Naive thymus-derived CD4-positive, alpha-beta T cell (primary cell): Measurements from ENCODE around the gene SLC12A4. TPM values are rescaled to one million over a fixed set of nuclear protein-coding genes. Genes with fewer than 3 reads are reported as not detected.
"Not testable (repeated sequence)": the region's sequence is repeated elsewhere in the genome, so short reads cannot be mapped to it uniquely, and the experiment has no call there.

Experiments
- ATAC-seq: fragments of 150-1000 bp; cut with Tn5 transposase; 2 replicates; pipeline ENCODE4 v1.10.0; 2021; ENCODE audit warnings: mild to moderate bottlenecking, moderate library complexity
- CTCF ChIA-PET: fragments of 350-600 bp; sonication (Branson Sonifier 250); formaldehyde crosslinking; loops from one replicate; lab custom pipeline; 2021; ENCODE audit warnings: antibody characterized with exemption; lab: Charles Lee
- POLR2A ChIA-PET: fragments of 350-600 bp; sonication (Branson Sonifier 250); formaldehyde crosslinking; loops from one replicate; lab custom pipeline; 2021; ENCODE audit warnings: antibody characterized with exemption, inconsistent platforms; lab: Charles Lee
- DNase-seq, 9 donors: peaks; one replicate each; pipeline versions ENCODE4 v3.0.0 to v3.0.0-alpha.2; 2020 to 2022; ENCODE audit warnings: mixed read lengths in 1 of 9
- H3K27ac ChIP-seq: one replicate; pipeline ENCODE4 v1.7.0; 2013; ENCODE audit warnings: mild to moderate bottlenecking, low read depth, low read length, moderate library complexity
- H3K27me3 ChIP-seq, 2 donors: one replicate each; pipeline ENCODE4 v1.7.0; 2013; ENCODE audit warnings: low read length in 2 of 2, mild to moderate bottlenecking in 2 of 2, moderate library complexity in 2 of 2; ENCODE audit not compliant: control insufficient read depth in 2 of 2, insufficient read depth in 2 of 2
- H3K36me3 ChIP-seq, 3 experiments: 1 replicate in 2 of 3; 2 replicates in 1 of 3; pipeline ENCODE4 v1.7.0; 2013; ENCODE audit warnings: low read length in 3 of 3, mild to moderate bottlenecking in 3 of 3, moderate library complexity in 1 of 3; ENCODE audit not compliant: insufficient read depth in 3 of 3, control insufficient read depth in 2 of 3
- H3K4me1 ChIP-seq, 2 donors: one replicate each; pipeline ENCODE4 v1.7.0; 2013; ENCODE audit warnings: low read length in 2 of 2, mild to moderate bottlenecking in 2 of 2, moderate library complexity in 1 of 2; ENCODE audit not compliant: control insufficient read depth in 2 of 2, insufficient read depth in 2 of 2
- H3K4me3 ChIP-seq: 2 replicates; pipeline ENCODE4 v1.7.0; 2013; ENCODE audit warnings: mild to moderate bottlenecking, low read length
- H3K9me3 ChIP-seq, 3 experiments: 1 replicate in 2 of 3; 2 replicates in 1 of 3; pipeline ENCODE4 v1.7.0; 2013; ENCODE audit warnings: low read length in 3 of 3; ENCODE audit not compliant: control insufficient read depth in 2 of 3
- H3K27ac Mint-ChIP-seq, 9 donors: one replicate each; pipeline ENCODE4 v1.8.0; 2020 to 2022; ENCODE audit warnings: mixed read lengths in 9 of 9, mild to moderate bottlenecking in 8 of 9, moderate library complexity in 5 of 9, inconsistent platforms in 2 of 9
- H3K27me3 Mint-ChIP-seq, 5 donors: one replicate each; pipeline ENCODE4 v1.8.0; 2021 to 2022; ENCODE audit warnings: mixed read lengths in 5 of 5, mild to moderate bottlenecking in 1 of 5
- H3K36me3 Mint-ChIP-seq, 5 donors: one replicate each; pipeline ENCODE4 v1.8.0; 2020 to 2022; ENCODE audit warnings: mixed read lengths in 5 of 5, mild to moderate bottlenecking in 3 of 5, inconsistent platforms in 1 of 5
- H3K4me1 Mint-ChIP-seq, 7 donors: one replicate each; pipeline ENCODE4 v1.8.0; 2020 to 2022; ENCODE audit warnings: mixed read lengths in 7 of 7, mild to moderate bottlenecking in 3 of 7, inconsistent platforms in 1 of 7
- H3K4me3 Mint-ChIP-seq, 10 donors: one replicate each; pipeline ENCODE4 v1.8.0; 2020 to 2022; ENCODE audit warnings: mild to moderate bottlenecking in 10 of 10, mixed read lengths in 10 of 10, moderate library complexity in 6 of 10, inconsistent platforms in 2 of 10
- H3K9me3 Mint-ChIP-seq, 11 donors: one replicate each; pipeline ENCODE4 v1.8.0; 2020 to 2022; ENCODE audit warnings: mixed read lengths in 11 of 11, mild to moderate bottlenecking in 4 of 11, inconsistent platforms in 1 of 11, moderate library complexity in 1 of 11
- intact Hi-C, 2 donors: fragments of 100-400 bp; cut with micrococcal nuclease; formaldehyde crosslinking; loops; one replicate each; pipeline ENCODE4 v1.15.1; 2023
- polyA plus RNA-seq, 2 donors: library from polyadenylated mRNA; unstranded; fragments of 300-500 nt; fragmentation: Illumina TruSeq; gene quantifications; one replicate each; pipeline ENCODE4 v1.2.3, GENCODE V29; 2021
- total RNA-seq, 6 experiments: library from RNA in 5 of 6; stranded (reverse) in 5 of 6; gene quantifications; 1 replicate in 5 of 6; 2 replicates in 1 of 6; pipeline ENCODE4 v1.2.3 and lab custom pipeline; 2021 to 2026

SLC12A4 gene
- total and polyA plus RNA-seq, 7 experiments from 2014 or later, result 3.8 to 44.4 (median 28.1) TPM

DNA sequence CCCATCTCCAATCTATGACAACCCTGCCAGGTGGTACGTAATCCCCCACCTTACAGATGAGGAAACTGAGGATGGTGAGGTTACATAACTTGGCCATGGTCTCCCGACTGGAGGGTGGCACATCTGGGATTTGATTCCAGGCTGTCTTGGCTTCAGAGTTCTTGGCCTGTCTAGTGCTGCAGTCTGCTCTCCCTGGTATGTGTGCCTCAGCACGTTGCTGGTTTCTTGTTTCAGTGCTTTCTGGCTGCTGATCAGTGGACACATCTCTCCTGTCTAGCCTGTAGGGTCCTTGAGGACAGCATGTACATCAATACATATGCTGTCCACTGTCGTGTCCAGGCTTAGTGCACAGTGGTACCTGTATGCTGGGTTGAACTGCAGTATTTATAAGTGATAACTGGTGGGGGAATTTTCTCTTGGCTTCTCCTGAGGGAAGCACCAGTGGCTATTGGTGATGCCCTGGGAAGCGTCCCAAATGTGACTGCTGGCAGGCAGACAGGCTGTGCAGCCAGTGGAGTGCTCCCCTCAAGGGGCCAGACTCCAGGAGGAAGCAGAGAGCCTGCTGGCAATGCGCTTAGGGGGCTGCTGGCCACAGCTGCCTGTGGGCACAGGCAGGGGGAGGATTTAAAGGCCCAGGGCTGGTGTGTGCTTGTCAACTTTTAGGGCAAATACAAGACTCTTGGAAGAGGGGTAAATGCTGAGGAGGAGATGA is 51.1 kb downstream of the SLC12A4 start:
- Histone ChIP-seq H3K27ac (no peak overlapping the region), H3K36me3 (peaks cover 0 to 50% (median 0%) of the 10 kb centered on the region in 3 experiments), H3K4me1 (no peaks in the 10 kb centered on the region), H3K27me3 (no peaks in the 10 kb centered on the region), H3K9me3 (no peaks in the 10 kb centered on the region), H3K4me3 (no peak overlapping the region)
- peaks cover 23 to 49% (median 39%) of the 10 kb centered on the region in 7 donors for H3K4me1 Mint-ChIP-seq
- intact Hi-C loops, result no loop called here
- H3K9me3 Mint-ChIP-seq, result no peaks in the 10 kb centered on the region
- ChIA-PET POLR2A (interaction anchor here (0.7 kb wide), 1 partner anchor 180 kb away, joined by 3 read pairs; no protein-coding TSS in a partner anchor), CTCF (no interaction called here)
- ATAC-seq (no peak), DNase-seq (no peak)
- no peaks in the 10 kb centered on the region for H3K27me3 Mint-ChIP-seq
- peak overlapping the region in 6 of 9 donors; percentile 28 to 81 (median 70) for H3K27ac Mint-ChIP-seq
- peaks cover 0 to 22% (median 0%) of the 10 kb centered on the region in 5 donors for H3K36me3 Mint-ChIP-seq
- peak overlapping the region in 1 of 10 donors; percentile 27 for H3K4me3 Mint-ChIP-seq

GRCh38 chr16:67915831-67916723 is 52.4 kb downstream of the SLC12A4 start:
- DNase-seq (no peak), ATAC-seq (no peak)
- Mint-ChIP-seq H3K27me3 (no peaks in the 10 kb centered on the region), H3K4me3 (no peak overlapping the region), H3K4me1 (peaks cover 23 to 40% (median 32%) of the 10 kb centered on the region in 7 donors), H3K9me3 (no peaks in the 10 kb centered on the region), H3K27ac (peak overlapping the region in 3 of 9 donors; percentile 45 to 72 (median 64)), H3K36me3 (peaks cover 0 to 25% (median 0%) of the 10 kb centered on the region in 5 donors)
- CTCF ChIA-PET, result interaction anchor here (0.9 kb wide), 1 partner anchor 99 kb away, joined by 3 read pairs; no protein-coding TSS in a partner anchor
- POLR2A ChIA-PET, result interaction anchor here (0.7 to 1.0 kb wide), 2 partner anchors 9 to 199 kb away, joined by 3 read pairs; no protein-coding TSS in a partner anchor
- Histone ChIP-seq H3K4me3 (no peak overlapping the region), H3K4me1 (no peaks in the 10 kb centered on the region), H3K9me3 (no peaks in the 10 kb centered on the region), H3K27ac (no peak overlapping the region), H3K27me3 (no peaks in the 10 kb centered on the region), H3K36me3 (peaks cover 0 to 58% (median 0%) of the 10 kb centered on the region in 3 experiments)
- intact Hi-C loops, result no loop called here

- Mint-ChIP-seq H3K36me3 (peaks cover 0 to 27% (median 0%) of the 10 kb centered on the region in 5 donors), H3K27ac (peak overlapping the region in 1 of 9 donors; percentile 72), H3K4me1 (peaks cover 22 to 41% (median 32%) of the 10 kb centered on the region in 7 donors)
- H3K27ac ChIP-seq, H3K4me3 ChIP-seq, DNase-seq, POLR2A ChIA-PET, H3K4me3 Mint-ChIP-seq, H3K9me3 ChIP-seq, H3K4me1 ChIP-seq, H3K9me3 Mint-ChIP-seq, H3K27me3 ChIP-seq, H3K27me3 Mint-ChIP-seq, ATAC-seq, intact Hi-C loops: not testable (repeated sequence)
- CTCF ChIA-PET, result interaction anchor here (0.7 kb wide), 1 partner anchor 12 kb away, joined by 3 read pairs; no protein-coding TSS in a partner anchor
- peaks cover 0 to 61% (median 0%) of the 10 kb centered on the region in 3 experiments for H3K36me3 ChIP-seq
Measured at GRCh38 chr16:67915496-67915769, 53.0 kb downstream of the SLC12A4 start.

DNA sequence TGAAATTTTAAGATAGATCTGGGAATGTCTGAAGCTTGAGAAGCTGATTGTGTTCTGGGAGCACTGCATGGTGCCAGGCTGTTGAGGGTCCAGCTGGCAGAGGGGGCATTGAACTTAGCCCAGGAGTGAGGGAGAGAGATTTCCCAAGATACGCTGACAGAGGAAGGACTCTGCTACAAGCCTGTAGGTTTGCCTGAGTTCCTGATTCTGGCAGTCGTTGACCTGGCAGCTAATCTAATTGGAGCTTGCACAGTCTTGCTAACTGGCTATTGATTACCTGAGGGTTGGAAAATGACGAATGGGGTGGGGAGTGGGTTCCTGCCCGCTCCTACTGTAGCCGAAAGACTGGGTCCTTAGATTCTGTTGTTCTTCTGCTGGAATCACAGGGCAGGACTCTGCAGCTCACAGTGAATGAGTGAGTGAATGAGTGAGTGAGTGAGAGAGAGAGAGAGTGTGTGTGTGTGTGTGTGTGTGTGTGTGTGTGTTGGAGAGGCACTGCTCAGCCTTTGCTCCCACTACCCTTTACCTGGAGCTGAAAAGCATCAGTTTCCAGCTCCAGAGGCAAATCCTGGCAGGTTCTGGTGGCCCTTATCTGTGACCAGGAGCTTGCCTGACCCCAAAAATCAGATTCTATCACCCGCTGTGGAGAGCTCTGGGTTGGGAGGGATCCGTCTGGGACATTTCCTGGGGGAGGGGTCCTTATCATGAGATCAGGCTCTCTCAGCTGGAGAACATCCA is 53.5 kb downstream of the SLC12A4 start:
- no peak overlapping the region for H3K4me3 ChIP-seq
- DNase-seq (no peak), ATAC-seq (no peak)
- no peaks in the 10 kb centered on the region for H3K9me3 ChIP-seq
- H3K27me3 ChIP-seq, result no peaks in the 10 kb centered on the region
- no peak overlapping the region for H3K27ac ChIP-seq
- H3K27me3 Mint-ChIP-seq, result no peaks in the 10 kb centered on the region
- H3K4me3 Mint-ChIP-seq, result no peak overlapping the region
- H3K27ac Mint-ChIP-seq, result peak overlapping the region in 4 of 9 donors; percentile 18 to 57 (median 52)
- POLR2A ChIA-PET, result no interaction called here
- CTCF ChIA-PET, result interaction anchor here (0.7 kb wide), 2 partner anchors 13 to 99 kb away, joined by 3 to 7 read pairs; no protein-coding TSS in a partner anchor
- H3K36me3 Mint-ChIP-seq, result peaks cover 0 to 27% (median 0%) of the 10 kb centered on the region in 5 donors
- no peaks in the 10 kb centered on the region for H3K9me3 Mint-ChIP-seq
- H3K4me1 ChIP-seq, result no peaks in the 10 kb centered on the region
- H3K36me3 ChIP-seq, result peaks cover 0 to 63% (median 1%) of the 10 kb centered on the region in 3 experiments
- intact Hi-C loops, result no loop called here
- peaks cover 21 to 44% (median 35%) of the 10 kb centered on the region in 7 donors for H3K4me1 Mint-ChIP-seq

DNA sequence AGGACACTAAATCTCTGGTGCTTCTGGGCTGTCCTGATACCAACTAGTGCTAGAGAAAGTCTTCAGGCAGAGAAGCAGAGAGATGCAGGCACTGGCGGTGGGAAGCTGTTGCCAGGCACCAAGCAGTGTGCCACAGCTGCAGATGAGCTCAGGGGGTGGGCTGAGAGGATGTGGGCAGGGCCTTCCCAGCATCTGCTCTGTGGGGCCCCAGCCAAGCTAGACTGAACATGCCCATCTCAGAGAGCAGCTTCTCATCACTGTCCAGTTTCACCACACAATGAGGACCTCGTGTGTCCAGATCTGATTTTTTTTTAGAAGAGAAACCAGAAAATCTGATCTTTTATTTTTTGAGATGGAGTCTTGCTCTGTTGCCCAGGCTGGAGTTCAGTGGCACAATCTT is 58.3 kb downstream of the SLC12A4 start:
- CTCF ChIA-PET, result interaction anchor here (0.7 kb wide), 1 partner anchor 898 kb away, joined by 3 read pairs; no protein-coding TSS in a partner anchor
- no peak for DNase-seq
- Histone ChIP-seq H3K27me3 (no peaks in the 10 kb centered on the region), H3K27ac (no peak overlapping the region), H3K9me3 (no peaks in the 10 kb centered on the region), H3K4me1 (no peaks in the 10 kb centered on the region), H3K4me3 (no peak overlapping the region), H3K36me3 (peaks cover 0 to 42% (median 10%) of the 10 kb centered on the region in 3 experiments)
- Mint-ChIP-seq H3K4me3 (peak overlapping the region in 2 of 10 donors; percentile 21 to 30), H3K4me1 (peaks cover 6 to 25% (median 20%) of the 10 kb centered on the region in 7 donors), H3K27ac (peak overlapping the region in 1 of 9 donors; percentile 56), H3K9me3 (no peaks in the 10 kb centered on the region), H3K27me3 (no peaks in the 10 kb centered on the region), H3K36me3 (peaks cover 0 to 33% (median 5%) of the 10 kb centered on the region in 5 donors)
- POLR2A ChIA-PET, result no interaction called here
- intact Hi-C loops, result no loop called here
- ATAC-seq, result peak; percentile 52
